ENCODE measurements around the gene MX2.
"Not testable (repeated sequence)": the region's sequence is repeated elsewhere in the genome, so short reads cannot be mapped to it uniquely, and the experiment has no call there.

MX2 gene

GRCh38 chr21:41419921-41420862 is 58.4 kb downstream of the MX2 start:
- DNase-seq: peak; percentile 73

- DNase-seq: peak; percentile 43
These were observed 59.2 kb downstream of the MX2 start for GRCh38 chr21:41420998-41421397.

GRCh38 chr21:41422546-41423304 is 60.9 kb downstream of the MX2 start:
- no peak for DNase-seq

- not testable (repeated sequence) for DNase-seq
These were observed 61.4 kb downstream of the MX2 start for GRCh38 chr21:41423305-41423636.

- no peak for DNase-seq
These were observed 63.7 kb downstream of the MX2 start for GRCh38 chr21:41425588-41425953.

GRCh38 chr21:41425954-41426675 is 64.3 kb downstream of the MX2 start, which contains the start of gene MX1:
Gene MX1 (plus strand): TSS chr21:41426239. CDS start chr21:41432071, 5,832 bp downstream.
- peak; percentile 91 for DNase-seq

GRCh38 chr21:41426676-41427404 is 65.0 kb downstream of the MX2 start:
- DNase-seq: peak; percentile 64

GRCh38 chr21:41427556-41427955 is 65.7 kb downstream of the MX2 start:
- peak; percentile 42 for DNase-seq

GRCh38 chr21:41428311-41428710 is 66.5 kb downstream of the MX2 start:
- peak; percentile 46 for DNase-seq

- DNase-seq: peak; percentile 47
These were observed 67.0 kb downstream of the MX2 start for GRCh38 chr21:41428847-41429246.

- DNase-seq: peak; percentile 15
These were observed 67.5 kb downstream of the MX2 start for GRCh38 chr21:41429305-41429704.

- peak; percentile 49 for DNase-seq
These were observed 68.2 kb downstream of the MX2 start for GRCh38 chr21:41429925-41430491.

GRCh38 chr21:41431788-41432548 is 70.1 kb downstream of the MX2 start:
- DNase-seq: peak; percentile 33

GRCh38 chr21:41432562-41433460 is 71.0 kb downstream of the MX2 start:
- DNase-seq: peak; percentile 13

- no peak for DNase-seq
These were observed 71.7 kb downstream of the MX2 start for GRCh38 chr21:41433566-41433965.

GRCh38 chr21:41435706-41436105 is 73.9 kb downstream of the MX2 start:
- DNase-seq: peak; percentile 9

- DNase-seq: peak; percentile 11
These were observed 75.9 kb downstream of the MX2 start for GRCh38 chr21:41437729-41438128.

GRCh38 chr21:41438425-41439113 is 76.7 kb downstream of the MX2 start:
- DNase-seq: peak; percentile 32

GRCh38 chr21:41439248-41439647 is 77.4 kb downstream of the MX2 start:
- no peak for DNase-seq

- no peak for DNase-seq
These were observed 79.7 kb downstream of the MX2 start for GRCh38 chr21:41441546-41441945.
